HG03175 (cell line): ENCODE data around the gene FCGR2B.
"Not testable (repeated sequence)": the region's sequence is repeated elsewhere in the genome, so short reads cannot be mapped to it uniquely, and the experiment has no call there.

Experiments used
- ATAC-seq: cut with Tn5 transposase; IDR thresholded peaks from one replicate; pipeline ENCODE4 v1.9.1; 2021; ENCODE audit warnings: mild to moderate bottlenecking, moderate library complexity; ENCODE audit not compliant: unreplicated experiment

FCGR2B gene

DNA sequence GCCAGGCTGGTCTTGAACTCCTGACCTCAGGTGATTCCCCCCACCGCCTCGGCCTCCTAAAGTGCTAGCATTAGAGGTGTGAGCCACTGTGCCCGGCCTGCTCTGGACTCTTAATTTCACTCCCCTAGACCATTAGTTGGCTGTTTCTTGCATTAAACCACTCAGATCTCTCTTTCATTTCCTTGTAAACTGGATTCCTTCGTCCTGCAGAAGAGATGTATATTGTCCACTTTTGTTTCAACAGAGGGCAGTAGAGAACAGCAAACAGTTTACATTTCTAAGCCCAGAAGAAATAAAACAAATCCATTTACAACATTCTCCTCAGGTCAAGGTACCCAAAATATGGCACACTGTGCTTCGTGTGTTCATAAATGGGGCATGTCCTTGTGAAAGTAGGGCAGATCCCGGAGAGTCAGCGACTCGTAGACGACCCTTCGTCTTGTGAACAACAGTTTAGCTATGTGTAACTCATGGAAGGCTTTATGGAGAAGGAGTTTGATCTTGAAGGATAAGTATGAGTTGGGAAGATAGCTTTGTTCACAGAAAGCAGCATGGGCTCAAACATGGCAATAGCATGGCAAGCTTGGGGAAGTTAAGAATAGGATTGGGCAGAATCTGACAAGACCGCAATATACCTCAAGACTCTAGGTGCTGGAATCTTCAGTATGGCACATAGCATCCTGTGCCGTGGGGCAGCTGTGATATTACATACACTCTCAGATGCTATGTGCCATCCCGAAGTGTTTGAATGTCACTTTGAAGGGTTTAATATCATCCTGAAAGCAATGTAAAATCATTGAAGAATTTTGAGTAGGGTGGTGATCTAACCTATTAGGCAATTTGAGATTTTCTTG lies 15.2 kb upstream of the FCGR2B start:
- not testable (repeated sequence) for ATAC-seq

- ATAC-seq = not testable (repeated sequence)
Measured at GRCh38 chr1:161653541-161653940, 9.4 kb upstream of the FCGR2B start.

DNA sequence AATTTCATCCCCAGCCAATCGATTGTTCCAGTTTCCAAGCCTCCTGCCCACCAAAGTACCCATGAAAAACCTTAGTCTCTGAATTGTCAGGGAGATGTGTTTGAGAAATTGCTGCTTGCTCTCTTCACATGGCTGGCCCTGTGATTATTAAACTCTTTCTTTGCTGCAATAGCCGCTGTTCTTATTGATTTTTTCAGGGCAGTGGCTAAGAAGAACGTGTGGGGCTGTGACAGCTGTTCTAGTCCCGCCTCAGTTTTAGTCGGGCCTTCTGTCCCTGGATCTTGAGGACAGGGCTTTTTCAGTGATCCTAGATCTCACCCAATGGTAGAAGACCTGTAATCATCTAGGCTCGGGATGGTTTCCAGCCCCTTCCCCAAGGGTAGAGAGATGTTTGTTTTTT lies 9.0 kb upstream of the FCGR2B start:
- not testable (repeated sequence) for ATAC-seq

DNA sequence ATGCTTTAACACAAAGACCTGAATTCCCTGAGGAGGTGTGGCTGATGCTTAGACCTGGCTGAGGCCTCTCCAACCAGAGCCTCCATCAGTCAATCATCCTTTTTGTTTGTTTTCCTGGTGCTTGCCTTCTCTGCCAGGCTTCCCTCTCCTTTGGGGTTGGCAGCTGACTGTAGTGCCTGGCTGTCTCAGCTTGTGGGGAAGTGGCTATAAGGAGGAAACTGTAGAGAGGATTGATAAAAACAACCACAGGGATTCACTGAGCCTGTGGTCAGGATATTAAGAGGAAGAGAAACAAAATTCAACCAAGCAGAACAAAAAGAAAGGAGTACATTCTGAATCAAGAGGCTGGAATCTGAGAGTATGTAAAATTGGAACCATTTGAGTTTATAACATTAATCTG lies 4.4 kb upstream of the FCGR2B start:
- ATAC-seq = not testable (repeated sequence)

GRCh38 chr1:161661660-161662311 lies 1.2 kb upstream of the FCGR2B start:
- ATAC-seq = peak; percentile 44

DNA sequence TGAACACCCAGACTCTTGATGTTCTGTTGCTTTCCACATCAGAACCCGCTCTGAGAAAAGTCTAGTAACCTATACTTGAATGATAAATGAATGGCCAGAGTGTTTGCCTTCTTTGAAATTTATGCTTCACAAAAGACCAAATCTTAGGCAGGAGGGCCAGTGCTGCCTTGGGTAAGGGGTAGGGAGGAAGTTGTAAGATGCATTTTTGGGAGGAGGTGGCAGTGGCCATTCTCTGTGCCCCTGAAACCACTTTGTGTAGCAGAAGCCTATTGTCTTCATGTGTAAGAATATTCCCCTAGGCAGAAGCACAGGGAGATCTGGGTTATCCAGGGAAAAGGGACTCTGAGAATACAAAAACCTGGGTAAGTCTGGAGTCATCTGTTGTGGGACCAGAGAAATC lies 626 bp downstream of the FCGR2B start:
- ATAC-seq = not testable (repeated sequence)

DNA sequence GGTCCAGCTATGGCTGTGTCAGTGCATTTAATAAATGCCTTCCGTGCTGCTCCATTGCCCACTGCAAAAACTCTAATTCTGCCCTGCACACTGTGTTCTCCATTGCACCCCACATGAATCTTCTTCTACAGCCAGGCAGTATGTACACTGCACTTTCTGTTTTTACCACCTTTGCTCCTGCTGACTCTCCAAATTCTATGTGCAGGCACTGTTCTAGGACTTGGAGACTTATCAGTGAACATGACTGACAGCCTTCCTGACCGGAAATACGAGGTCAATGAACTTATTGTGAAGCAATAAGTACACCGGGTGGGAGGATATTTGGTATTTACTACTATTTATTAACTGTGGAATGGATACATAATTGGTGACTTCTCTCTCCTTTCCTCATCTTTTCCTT lies 1.7 kb downstream of the FCGR2B start:
- ATAC-seq = not testable (repeated sequence)

DNA sequence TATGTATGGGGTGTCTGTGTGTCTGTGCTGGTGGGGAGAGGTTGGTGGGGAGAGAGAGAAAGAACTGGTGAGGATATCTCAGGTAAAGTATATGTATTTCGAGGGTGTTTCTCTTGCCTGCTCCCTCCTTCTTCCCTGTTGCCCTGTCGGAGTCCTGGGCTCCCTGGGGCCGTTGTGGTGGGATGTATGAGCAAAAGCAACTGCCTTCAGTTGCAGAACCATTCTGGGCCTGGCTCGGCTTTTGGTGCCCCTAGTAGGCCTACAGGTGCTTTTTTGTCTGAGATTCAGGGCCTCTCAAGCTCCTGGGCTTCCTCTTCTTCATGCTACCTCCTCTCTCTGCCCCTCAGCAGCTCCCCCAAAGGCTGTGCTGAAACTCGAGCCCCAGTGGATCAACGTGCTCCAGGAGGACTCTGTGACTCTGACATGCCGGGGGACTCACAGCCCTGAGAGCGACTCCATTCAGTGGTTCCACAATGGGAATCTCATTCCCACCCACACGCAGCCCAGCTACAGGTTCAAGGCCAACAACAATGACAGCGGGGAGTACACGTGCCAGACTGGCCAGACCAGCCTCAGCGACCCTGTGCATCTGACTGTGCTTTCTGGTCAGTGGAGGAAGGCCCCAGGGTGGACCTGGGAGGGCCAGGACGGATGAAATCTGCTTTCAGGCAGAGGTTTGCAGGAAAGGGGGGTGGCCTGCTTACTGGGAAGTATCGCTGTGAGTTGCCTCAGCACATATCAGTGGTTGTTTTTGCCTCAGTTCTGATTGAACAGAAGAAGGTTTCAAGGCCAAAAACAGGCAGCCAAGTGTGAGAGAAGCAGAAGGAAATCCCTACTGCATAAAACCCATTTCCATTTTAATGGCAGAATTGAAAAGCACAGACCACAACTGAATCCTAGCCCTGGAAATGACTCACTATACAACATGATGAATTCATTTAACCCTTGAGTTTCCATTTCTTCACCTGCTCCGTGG lies 8.4 kb downstream of the FCGR2B start:
- ATAC-seq = not testable (repeated sequence)

GRCh38 chr1:161673437-161673836 lies 10.5 kb downstream of the FCGR2B start:
- not testable (repeated sequence) for ATAC-seq

GRCh38 chr1:161674447-161674846 lies 11.5 kb downstream of the FCGR2B start:
- ATAC-seq = not testable (repeated sequence)

- not testable (repeated sequence) for ATAC-seq
Measured at GRCh38 chr1:161674908-161675307, 12.0 kb downstream of the FCGR2B start.

- ATAC-seq = no peak
Measured at GRCh38 chr1:161676441-161676840, 13.5 kb downstream of the FCGR2B start.

DNA sequence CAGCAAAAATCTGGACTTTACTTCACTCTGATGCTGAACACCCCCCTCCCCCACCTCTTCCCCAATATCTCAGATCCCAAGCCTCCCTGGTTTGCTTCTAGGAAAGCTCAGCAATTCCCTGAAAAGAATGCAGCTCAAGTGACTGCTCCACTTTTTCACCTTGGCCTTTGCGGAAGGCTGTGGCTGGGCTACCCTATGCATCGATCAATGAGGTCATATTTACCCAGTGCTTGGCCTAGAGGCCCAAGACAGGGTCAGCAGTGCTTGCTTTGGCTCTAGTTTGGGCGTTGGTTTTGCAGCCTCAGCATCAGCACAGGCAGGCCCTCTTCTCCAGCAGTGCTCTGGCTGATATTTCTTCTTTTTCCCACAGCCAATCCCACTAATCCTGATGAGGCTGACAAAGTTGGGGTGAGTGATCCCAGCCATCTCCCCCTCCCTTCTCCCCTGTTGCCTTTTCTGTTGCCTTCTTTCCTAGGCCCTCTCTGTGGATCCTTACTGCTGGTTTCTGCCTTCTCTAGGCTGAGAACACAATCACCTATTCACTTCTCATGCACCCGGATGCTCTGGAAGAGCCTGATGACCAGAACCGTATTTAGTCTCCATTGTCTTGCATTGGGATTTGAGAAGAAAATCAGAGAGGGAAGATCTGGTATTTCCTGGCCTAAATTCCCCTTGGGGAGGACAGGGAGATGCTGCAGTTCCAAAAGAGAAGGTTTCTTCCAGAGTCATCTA lies 14.2 kb downstream of the FCGR2B start:
- ATAC-seq = no peak

DNA sequence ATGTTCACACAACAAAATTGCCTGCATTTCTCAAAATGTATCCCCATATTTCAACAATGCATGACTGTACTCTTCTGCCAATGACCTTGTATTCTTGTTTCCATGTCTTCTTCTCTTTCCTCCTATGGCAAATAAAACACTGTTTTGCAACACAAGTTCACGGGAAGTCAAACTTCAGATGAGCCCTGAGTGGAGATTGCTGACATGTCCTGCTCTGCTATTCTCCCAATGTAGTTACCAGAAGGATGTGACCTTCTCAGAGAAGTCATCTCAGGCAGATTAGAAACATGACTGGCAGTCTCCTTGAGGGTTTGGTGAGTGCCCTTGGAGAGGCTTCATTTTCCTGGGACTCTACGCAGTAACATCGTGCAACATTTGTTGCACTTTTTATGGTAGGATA lies 15.6 kb downstream of the FCGR2B start:
- ATAC-seq = no peak

GRCh38 chr1:161681879-161682278 lies 18.9 kb downstream of the FCGR2B start:
- ATAC-seq = no peak

DNA sequence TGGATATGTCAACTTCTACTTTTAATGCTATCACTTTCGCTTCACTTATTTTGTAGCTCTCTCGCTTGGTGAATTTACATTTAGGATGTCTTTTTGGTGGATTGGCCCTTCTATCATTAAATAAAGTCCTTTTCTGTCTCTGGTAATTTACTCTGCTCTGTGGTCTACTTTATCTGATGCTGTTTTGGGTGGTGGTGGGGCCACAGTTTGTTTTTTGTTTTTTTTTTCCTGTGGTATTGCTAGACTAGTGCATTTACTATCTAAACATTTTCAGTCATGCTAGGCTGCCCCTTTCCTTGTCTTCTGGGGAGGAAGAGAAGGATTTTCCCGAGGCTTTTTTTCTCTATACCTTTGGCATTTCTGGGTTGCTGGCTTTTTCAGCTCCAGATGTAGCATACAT lies 26.0 kb downstream of the FCGR2B start:
- no peak for ATAC-seq

DNA sequence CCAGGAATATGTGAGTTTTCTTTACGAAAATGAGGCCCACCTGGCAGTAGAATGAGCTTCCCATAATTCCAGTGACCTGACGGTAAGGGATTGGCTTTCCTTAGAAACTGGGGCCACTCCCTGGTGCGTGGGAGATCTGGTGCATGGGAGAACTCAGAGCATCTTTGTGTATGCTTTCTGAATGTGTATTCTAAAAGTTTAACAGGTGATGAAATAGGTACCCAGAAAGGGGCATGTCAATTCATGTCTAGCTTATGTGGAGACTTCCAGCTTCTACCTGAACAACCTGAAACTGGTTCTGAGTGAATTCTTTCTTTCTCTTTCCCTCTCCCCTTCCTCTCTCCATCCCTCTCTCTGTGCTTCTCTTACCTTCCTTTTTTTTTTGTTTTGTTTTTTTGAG lies 28.9 kb downstream of the FCGR2B start:
- ATAC-seq = no peak

DNA sequence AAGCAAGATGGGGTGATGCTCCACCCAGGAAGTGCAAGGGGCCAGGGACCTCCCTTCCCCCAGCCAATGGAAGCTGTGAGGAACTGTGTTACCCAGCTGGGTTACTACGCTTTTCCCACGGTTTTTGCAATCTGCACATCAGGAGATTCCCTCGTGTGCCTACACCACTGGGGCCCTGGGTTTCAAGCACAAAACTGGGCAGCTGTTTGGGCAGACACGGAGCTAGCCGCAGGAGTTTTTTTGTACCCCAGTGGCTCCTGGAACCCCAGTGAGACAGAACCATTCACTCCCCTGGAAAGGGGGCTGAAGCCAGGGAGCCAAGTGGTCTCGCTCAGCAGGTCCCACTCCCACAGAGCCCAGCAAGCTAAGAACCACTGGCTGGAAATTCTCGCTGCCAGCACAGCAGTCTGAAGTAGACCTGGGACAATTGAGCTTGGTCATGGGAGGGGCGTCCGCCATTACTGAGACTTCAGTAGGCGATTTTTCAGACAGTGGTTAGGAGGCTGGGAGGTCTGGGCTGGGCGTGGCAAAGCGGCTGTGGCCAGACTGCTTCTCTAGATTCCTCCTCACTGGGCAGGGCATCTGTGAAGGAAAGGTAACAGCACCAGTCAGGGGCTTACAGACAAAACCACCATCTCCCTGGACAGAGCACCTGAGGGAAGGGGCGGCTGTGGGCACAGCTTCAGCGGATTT lies 30.2 kb downstream of the FCGR2B start:
- ATAC-seq = not testable (repeated sequence)

- ATAC-seq = not testable (repeated sequence)
Measured at GRCh38 chr1:161698302-161698701, 35.4 kb downstream of the FCGR2B start.

GRCh38 chr1:161702250-161702649 lies 39.3 kb downstream of the FCGR2B start:
- ATAC-seq = no peak
